HepG2 (cell line): ENCODE results near the gene HNRNPL. TPM values are rescaled to one million over a fixed set of nuclear protein-coding genes. Genes with fewer than 3 reads are reported as not detected.

Source experiments
- ATM ChIP-seq: fragments of 450-650 bp; IDR thresholded peaks from 2 replicates; pipeline ENCODE4 v1.7.1; 2017; ENCODE audit warnings: mild to moderate bottlenecking, borderline replicate concordance
- FLYWCH1 ChIP-seq: sonication (generic); formaldehyde crosslinking; IDR thresholded peaks from 2 replicates; pipeline ENCODE4 v1.8.1; 2023; ENCODE audit warnings: mild to moderate bottlenecking, missing genetic modification reagents
- GATA4 ChIP-seq: sonication (generic); IDR thresholded peaks from 2 replicates; pipeline ENCODE4 v1.6.1; 2016; ENCODE audit warnings: antibody characterized with exemption, low read depth, borderline replicate concordance
- MXI1 ChIP-seq: IDR thresholded peaks from 3 replicates; pipeline ENCODE4 v1.6.1; 2012; ENCODE audit warnings: low read depth, low read length, inconsistent platforms, borderline replicate concordance
- RXRA ChIP-seq: sonication (generic); formaldehyde crosslinking; IDR thresholded peaks from 2 replicates; pipeline ENCODE4 v1.5.1; 2020; ENCODE audit warnings: missing genetic modification reagents
- SIX1 ChIP-seq: sonication (generic); formaldehyde crosslinking; IDR thresholded peaks from 2 replicates; pipeline ENCODE4 v1.4.0; 2020; ENCODE audit warnings: missing genetic modification reagents, borderline replicate concordance
- SUZ12 ChIP-seq: fragments of 150-350 bp; IDR thresholded peaks from 2 replicates; pipeline ENCODE4 v1.6.1; 2014; ENCODE audit warnings: low read depth, low read length
- ZFAT ChIP-seq: sonication (generic); formaldehyde crosslinking; conservative IDR thresholded peaks from 2 replicates; pipeline ENCODE4 v1.8.1; 2023; ENCODE audit warnings: missing genetic modification reagents, inconsistent platforms
- ZNF10 ChIP-seq: sonication (generic); formaldehyde crosslinking; IDR thresholded peaks from 2 replicates; pipeline ENCODE4 v1.4.0; 2020; ENCODE audit warnings: mild to moderate bottlenecking, low read depth, missing genetic modification reagents, borderline replicate concordance
- ZNF207 ChIP-seq: fragments of 450-650 bp; IDR thresholded peaks from 2 replicates; pipeline ENCODE4 v1.6.1; 2016; ENCODE audit warnings: antibody characterized with exemption, borderline replicate concordance
- ZNF234 ChIP-seq: sonication (generic); formaldehyde crosslinking; conservative IDR thresholded peaks from 2 replicates; pipeline ENCODE4 v1.5.1; 2020; ENCODE audit warnings: mild to moderate bottlenecking, missing genetic modification reagents
- ZNF775 ChIP-seq: sonication (generic); formaldehyde crosslinking; IDR thresholded peaks from 2 replicates; pipeline ENCODE4 v1.4.0; 2020; ENCODE audit warnings: missing genetic modification reagents, mild to moderate bottlenecking, moderate library complexity, borderline replicate concordance
- ZNF850 ChIP-seq: sonication (generic); formaldehyde crosslinking; conservative IDR thresholded peaks from 2 replicates; pipeline ENCODE4 v1.9.0; 2021; ENCODE audit warnings: mild to moderate bottlenecking, missing genetic modification reagents
- polyA plus RNA-seq, 8 experiments: library from polyadenylated mRNA; depleted of rRNA in 3 of 8; stranded (reverse) in 7 of 8; unstranded in 1 of 8; fragments of >200 nt; fragmentation: Illumina TruSeq in 4 of 8; extraction: Trizol in 4 of 8; gene quantifications; 2 replicates each; pipeline versions ENCODE4 v1.2.1 to v1.2.3, GENCODE V29; 2011 to 2016; ENCODE audit warnings: low read depth in 4 of 8, missing spikeins in 1 of 8, mixed read lengths in 1 of 8; ENCODE audit not compliant: insufficient read depth in 1 of 8
- total RNA-seq, 5 experiments: library from RNA; depleted of rRNA; stranded (reverse); fragments of >200 nt; fragmentation: Illumina TruSeq; extraction: Trizol; gene quantifications; 2 replicates each; pipeline ENCODE4 v1.2.3, GENCODE V29; 2016; ENCODE audit warnings: low read depth in 1 of 5
- TF ChIP-seq, protein P1 (sequence below): sonication (generic); formaldehyde crosslinking; IDR thresholded peaks from 2 replicates; pipeline ENCODE4 v1.4.0; 2020; ENCODE audit warnings: missing genetic modification reagents
- TF ChIP-seq, protein P2 (sequence below): sonication (generic); formaldehyde crosslinking; IDR thresholded peaks from 2 replicates; pipeline ENCODE4 v1.5.0; 2020; ENCODE audit warnings: missing genetic modification reagents
- TF ChIP-seq, protein P3 (sequence below): sonication (generic); formaldehyde crosslinking; IDR thresholded peaks from 2 replicates; pipeline ENCODE4 v1.4.0; 2020; ENCODE audit warnings: low read depth, mild to moderate bottlenecking, missing genetic modification reagents
- TF ChIP-seq, protein P4 (sequence below): sonication (generic); formaldehyde crosslinking; IDR thresholded peaks from 2 replicates; pipeline ENCODE4 v1.5.1; 2020; ENCODE audit warnings: mild to moderate bottlenecking, missing genetic modification reagents
- TF ChIP-seq, protein P5 (sequence below): sonication (generic); formaldehyde crosslinking; IDR thresholded peaks from 2 replicates; pipeline ENCODE4 v1.5.0; 2020; ENCODE audit warnings: mild to moderate bottlenecking, missing genetic modification reagents, borderline replicate concordance

The HNRNPL gene
- total and polyA plus RNA-seq, 2 of the 13 experiments (the other 11 are each of a cell fraction or from before 2014, with no cell fraction given): 156 to 278 TPM

DNA sequence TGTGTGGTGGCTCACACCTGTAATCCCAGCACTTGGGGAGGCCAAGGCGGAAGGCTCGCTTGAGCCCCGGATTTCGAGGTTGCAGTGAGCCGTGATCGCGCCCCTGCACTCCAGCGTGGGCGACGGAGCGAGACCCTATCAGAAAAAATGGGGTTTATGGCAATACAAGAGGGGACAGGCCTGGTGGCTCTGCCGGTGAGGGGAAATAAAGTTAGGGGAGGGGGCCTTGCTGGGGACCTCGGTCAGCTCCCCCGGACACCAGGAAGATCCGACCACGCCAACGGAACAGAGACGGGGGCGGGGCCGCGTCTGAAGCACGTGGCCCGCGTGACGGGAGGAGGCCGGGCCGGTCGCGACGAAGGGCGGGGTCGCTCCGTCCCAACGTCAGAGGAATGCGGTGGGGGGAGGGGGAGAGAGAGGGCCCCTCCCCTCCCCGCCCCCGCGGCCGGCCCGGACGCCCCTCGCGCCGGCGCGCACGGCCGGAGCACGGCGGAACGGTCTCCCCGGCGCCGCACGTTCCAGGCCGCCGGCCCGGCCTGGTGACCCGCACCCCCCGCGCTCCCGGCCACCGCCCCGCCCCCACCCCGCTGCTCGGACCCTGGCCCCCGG is 1.9 kb upstream of the HNRNPL start (continued):
- TF ChIP-seq ZNF775 (no peak), MXI1 (peak; percentile 99), SUZ12 (no peak), ZNF850 (CRISPR knock-in tag) (no peak), RXRA (CRISPR knock-in tag) (peak; percentile 18; the same call in 1 of the 2 replicates), ZNF234 (CRISPR knock-in tag) (0 out of 2 replicates have a peak, but pooled peaks have one; percentile 14), ATM (no peak), GATA4 (no peak), FLYWCH1 (CRISPR knock-in tag) (no peak), SIX1 (CRISPR knock-in tag) (no peak), ZFAT (CRISPR knock-in tag) (no peak), ZNF10 (CRISPR knock-in tag) (no peak), ZNF207 (no peak)
- TF ChIP-seq, protein P1, sequence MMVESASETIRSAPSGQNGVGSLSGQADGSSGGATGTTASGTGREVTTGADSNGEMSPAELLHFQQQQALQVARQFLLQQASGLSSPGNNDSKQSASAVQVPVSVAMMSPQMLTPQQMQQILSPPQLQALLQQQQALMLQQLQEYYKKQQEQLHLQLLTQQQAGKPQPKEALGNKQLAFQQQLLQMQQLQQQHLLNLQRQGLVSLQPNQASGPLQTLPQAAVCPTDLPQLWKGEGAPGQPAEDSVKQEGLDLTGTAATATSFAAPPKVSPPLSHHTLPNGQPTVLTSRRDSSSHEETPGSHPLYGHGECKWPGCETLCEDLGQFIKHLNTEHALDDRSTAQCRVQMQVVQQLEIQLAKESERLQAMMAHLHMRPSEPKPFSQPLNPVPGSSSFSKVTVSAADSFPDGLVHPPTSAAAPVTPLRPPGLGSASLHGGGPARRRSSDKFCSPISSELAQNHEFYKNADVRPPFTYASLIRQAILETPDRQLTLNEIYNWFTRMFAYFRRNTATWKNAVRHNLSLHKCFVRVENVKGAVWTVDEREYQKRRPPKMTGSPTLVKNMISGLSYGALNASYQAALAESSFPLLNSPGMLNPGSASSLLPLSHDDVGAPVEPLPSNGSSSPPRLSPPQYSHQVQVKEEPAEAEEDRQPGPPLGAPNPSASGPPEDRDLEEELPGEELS (CRISPR knock-in tag): no peak
- TF ChIP-seq, protein P2, sequence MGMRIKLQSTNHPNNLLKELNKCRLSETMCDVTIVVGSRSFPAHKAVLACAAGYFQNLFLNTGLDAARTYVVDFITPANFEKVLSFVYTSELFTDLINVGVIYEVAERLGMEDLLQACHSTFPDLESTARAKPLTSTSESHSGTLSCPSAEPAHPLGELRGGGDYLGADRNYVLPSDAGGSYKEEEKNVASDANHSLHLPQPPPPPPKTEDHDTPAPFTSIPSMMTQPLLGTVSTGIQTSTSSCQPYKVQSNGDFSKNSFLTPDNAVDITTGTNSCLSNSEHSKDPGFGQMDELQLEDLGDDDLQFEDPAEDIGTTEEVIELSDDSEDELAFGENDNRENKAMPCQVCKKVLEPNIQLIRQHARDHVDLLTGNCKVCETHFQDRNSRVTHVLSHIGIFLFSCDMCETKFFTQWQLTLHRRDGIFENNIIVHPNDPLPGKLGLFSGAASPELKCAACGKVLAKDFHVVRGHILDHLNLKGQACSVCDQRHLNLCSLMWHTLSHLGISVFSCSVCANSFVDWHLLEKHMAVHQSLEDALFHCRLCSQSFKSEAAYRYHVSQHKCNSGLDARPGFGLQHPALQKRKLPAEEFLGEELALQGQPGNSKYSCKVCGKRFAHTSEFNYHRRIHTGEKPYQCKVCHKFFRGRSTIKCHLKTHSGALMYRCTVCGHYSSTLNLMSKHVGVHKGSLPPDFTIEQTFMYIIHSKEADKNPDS (CRISPR knock-in tag): no peak
- TF ChIP-seq, protein P3, sequence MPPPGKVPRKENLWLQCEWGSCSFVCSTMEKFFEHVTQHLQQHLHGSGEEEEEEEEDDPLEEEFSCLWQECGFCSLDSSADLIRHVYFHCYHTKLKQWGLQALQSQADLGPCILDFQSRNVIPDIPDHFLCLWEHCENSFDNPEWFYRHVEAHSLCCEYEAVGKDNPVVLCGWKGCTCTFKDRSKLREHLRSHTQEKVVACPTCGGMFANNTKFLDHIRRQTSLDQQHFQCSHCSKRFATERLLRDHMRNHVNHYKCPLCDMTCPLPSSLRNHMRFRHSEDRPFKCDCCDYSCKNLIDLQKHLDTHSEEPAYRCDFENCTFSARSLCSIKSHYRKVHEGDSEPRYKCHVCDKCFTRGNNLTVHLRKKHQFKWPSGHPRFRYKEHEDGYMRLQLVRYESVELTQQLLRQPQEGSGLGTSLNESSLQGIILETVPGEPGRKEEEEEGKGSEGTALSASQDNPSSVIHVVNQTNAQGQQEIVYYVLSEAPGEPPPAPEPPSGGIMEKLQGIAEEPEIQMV (CRISPR knock-in tag): no peak; the same call in 1 of the 2 replicates
- TF ChIP-seq, protein P4, sequence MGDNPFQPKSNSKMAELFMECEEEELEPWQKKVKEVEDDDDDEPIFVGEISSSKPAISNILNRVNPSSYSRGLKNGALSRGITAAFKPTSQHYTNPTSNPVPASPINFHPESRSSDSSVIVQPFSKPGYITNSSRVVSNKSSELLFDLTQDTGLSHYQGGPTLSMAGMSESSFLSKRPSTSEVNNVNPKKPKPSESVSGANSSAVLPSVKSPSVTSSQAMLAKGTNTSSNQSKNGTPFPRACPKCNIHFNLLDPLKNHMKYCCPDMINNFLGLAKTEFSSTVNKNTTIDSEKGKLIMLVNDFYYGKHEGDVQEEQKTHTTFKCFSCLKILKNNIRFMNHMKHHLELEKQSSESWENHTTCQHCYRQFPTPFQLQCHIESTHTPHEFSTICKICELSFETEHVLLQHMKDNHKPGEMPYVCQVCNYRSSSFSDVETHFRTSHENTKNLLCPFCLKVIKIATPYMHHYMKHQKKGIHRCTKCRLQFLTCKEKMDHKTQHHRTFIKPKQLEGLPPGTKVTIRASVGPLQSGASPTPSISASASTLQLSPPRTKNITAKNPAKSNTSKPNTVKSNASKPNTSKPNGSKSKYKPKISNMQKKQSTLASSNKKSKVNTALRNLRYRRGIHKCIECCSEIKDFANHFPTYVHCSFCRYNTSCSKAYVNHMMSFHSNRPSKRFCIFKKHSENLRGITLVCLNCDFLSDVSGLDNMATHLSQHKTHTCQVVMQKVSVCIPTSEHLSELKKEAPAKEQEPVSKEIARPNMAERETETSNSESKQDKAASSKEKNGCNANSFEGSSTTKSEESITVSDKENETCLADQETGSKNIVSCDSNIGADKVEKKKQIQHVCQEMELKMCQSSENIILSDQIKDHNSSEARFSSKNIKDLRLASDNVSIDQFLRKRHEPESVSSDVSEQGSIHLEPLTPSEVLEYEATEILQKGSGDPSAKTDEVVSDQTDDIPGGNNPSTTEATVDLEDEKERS: no peak
- TF ChIP-seq, protein P5, sequence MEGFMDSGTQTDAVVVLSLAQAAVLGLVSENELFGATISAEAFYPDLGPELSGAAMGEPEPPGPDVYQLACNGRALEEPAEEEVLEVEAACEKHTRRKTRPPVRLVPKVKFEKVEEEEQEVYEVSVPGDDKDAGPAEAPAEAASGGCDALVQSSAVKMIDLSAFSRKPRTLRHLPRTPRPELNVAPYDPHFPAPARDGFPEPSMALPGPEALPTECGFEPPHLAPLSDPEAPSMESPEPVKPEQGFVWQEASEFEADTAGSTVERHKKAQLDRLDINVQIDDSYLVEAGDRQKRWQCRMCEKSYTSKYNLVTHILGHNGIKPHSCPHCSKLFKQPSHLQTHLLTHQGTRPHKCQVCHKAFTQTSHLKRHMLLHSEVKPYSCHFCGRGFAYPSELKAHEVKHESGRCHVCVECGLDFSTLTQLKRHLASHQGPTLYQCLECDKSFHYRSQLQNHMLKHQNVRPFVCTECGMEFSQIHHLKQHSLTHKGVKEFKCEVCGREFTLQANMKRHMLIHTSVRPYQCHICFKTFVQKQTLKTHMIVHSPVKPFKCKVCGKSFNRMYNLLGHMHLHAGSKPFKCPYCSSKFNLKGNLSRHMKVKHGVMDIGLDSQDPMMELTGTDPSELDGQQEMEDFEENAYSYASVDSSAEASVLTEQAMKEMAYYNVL (CRISPR knock-in tag): no peak
